Body of pancreas (tissue), 4 donors: ENCODE data around the gene ATRN.

ENCODE experiments used
- POLR2A ChIP-seq, 3 donors: fragments of 450-650 bp; IDR thresholded peaks; one replicate each; pipeline ENCODE4 v1.6.1; 2016; ENCODE audit warnings: antibody characterized with exemption in 3 of 3, mild to moderate bottlenecking in 2 of 3
- TF ChIP-seq, protein P1 (sequence below), 7 experiments: fragments of 450-650 bp in 4 of 7; fragments of 200-600 bp in 3 of 7; sonication (generic) in 3 of 7; IDR thresholded peaks; one replicate each; pipeline ENCODE4 v1.5.1; 2016 to 2019; ENCODE audit warnings: antibody characterized with exemption in 7 of 7

DNA sequence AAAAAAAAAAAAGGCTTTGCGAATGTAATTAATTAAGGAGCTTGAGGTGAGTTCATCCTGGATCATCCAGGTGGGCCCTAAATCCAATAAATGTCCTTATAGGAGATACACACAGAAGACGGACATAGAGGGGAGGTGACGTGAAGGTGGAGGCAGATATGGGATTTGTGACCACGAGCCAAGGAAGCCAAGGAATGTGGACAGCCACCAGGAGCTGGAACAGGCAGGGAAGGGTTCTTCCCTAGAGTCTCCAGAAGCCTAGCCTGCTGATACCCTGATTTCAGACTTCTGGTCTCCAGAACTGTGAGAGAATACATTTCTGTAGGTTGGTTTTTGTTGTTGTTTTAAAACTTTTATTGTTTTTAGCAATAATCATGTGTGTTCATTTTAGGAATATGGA lies 6.7 kb upstream of the ATRN start:
- TF ChIP-seq, protein P1, sequence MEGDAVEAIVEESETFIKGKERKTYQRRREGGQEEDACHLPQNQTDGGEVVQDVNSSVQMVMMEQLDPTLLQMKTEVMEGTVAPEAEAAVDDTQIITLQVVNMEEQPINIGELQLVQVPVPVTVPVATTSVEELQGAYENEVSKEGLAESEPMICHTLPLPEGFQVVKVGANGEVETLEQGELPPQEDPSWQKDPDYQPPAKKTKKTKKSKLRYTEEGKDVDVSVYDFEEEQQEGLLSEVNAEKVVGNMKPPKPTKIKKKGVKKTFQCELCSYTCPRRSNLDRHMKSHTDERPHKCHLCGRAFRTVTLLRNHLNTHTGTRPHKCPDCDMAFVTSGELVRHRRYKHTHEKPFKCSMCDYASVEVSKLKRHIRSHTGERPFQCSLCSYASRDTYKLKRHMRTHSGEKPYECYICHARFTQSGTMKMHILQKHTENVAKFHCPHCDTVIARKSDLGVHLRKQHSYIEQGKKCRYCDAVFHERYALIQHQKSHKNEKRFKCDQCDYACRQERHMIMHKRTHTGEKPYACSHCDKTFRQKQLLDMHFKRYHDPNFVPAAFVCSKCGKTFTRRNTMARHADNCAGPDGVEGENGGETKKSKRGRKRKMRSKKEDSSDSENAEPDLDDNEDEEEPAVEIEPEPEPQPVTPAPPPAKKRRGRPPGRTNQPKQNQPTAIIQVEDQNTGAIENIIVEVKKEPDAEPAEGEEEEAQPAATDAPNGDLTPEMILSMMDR (IDR thresholded peaks at IDR 0.05), result no peak
- TF ChIP-seq POLR2A (IDR thresholded peaks at IDR 0.05), result no peak
